ENCODE results near the gene SH3RF3. TPM values are rescaled to one million over a fixed set of nuclear protein-coding genes. Genes with fewer than 3 reads are reported as not detected.

SH3RF3 gene
- total RNA-seq, 2 donors from 2014 or later = 1.5 to 1.8 TPM

- Histone ChIP-seq H3K9me3 (ENCODE audit: control insufficient read depth, low read length) (no peaks in the 10 kb centered on the region), H3K4me1 (ENCODE audit: control insufficient read depth, insufficient read depth, low read length) (no peaks in the 10 kb centered on the region), H3K9ac (ENCODE audit: extremely low read depth, low read length, poor library complexity, severe bottlenecking) (no peak overlapping the region), H3K36me3 (ENCODE audit: control insufficient read depth, insufficient read depth, low read length) (no peaks in the 10 kb centered on the region), H3K27me3 (ENCODE audit: control insufficient read depth, insufficient read depth, low read length, poor library complexity, severe bottlenecking) (peaks cover 5% of the 10 kb centered on the region), H3K4me3 (ENCODE audit: low read length) (no peak overlapping the region), H3K27ac (ENCODE audit: low read depth, low read length) (no peak overlapping the region)
- H3K9me3 Mint-ChIP-seq = no peaks in the 10 kb centered on the region
- no peaks in the 10 kb centered on the region for H3K36me3 Mint-ChIP-seq (ENCODE audit: low read depth)
- H3K4me3 Mint-ChIP-seq = no peak overlapping the region
- DNase-seq = no peak
- peaks cover 5% of the 10 kb centered on the region for H3K4me1 Mint-ChIP-seq
- WGBS, 2 experiments (ENCODE audit: insufficient coverage in 1 of 2, insufficient read length in 1 of 2) = 95 to 100% methylated on average over 9 of the region's 9 CpGs
- TF ChIP-seq CTCF (conservative IDR thresholded peaks at IDR 0.05) = no peak
- peaks cover 3% of the 10 kb centered on the region for H3K27me3 Mint-ChIP-seq (ENCODE audit: insufficient read depth)
- no peak overlapping the region for H3K27ac Mint-ChIP-seq
These were observed 352.2 kb downstream of the SH3RF3 start for GRCh38 chr2:109481196-109481555.

GRCh38 chr2:109481599-109481998 is 352.6 kb downstream of the SH3RF3 start:
- Histone ChIP-seq H3K9me3 (ENCODE audit: control insufficient read depth, low read length) (no peaks in the 10 kb centered on the region), H3K36me3 (ENCODE audit: control insufficient read depth, insufficient read depth, low read length) (no peaks in the 10 kb centered on the region), H3K9ac (ENCODE audit: extremely low read depth, low read length, poor library complexity, severe bottlenecking) (no peak overlapping the region), H3K4me1 (ENCODE audit: control insufficient read depth, insufficient read depth, low read length) (no peaks in the 10 kb centered on the region), H3K27me3 (ENCODE audit: control insufficient read depth, insufficient read depth, low read length, poor library complexity, severe bottlenecking) (peaks cover 5% of the 10 kb centered on the region), H3K4me3 (ENCODE audit: low read length) (no peak overlapping the region), H3K27ac (ENCODE audit: low read depth, low read length) (no peak overlapping the region)
- no peak for DNase-seq
- no peak for TF ChIP-seq CTCF (conservative IDR thresholded peaks at IDR 0.05)
- H3K27me3 Mint-ChIP-seq (ENCODE audit: insufficient read depth) = peaks cover 3% of the 10 kb centered on the region
- H3K4me1 Mint-ChIP-seq = peaks cover 5% of the 10 kb centered on the region
- no peaks in the 10 kb centered on the region for H3K9me3 Mint-ChIP-seq
- H3K36me3 Mint-ChIP-seq (ENCODE audit: low read depth) = no peaks in the 10 kb centered on the region
- 91% methylated on average over 9 of the region's 9 CpGs for WGBS, 2 experiments (ENCODE audit: insufficient coverage in 1 of 2, insufficient read length in 1 of 2)
- H3K27ac Mint-ChIP-seq = no peak overlapping the region
- H3K4me3 Mint-ChIP-seq = no peak overlapping the region

GRCh38 chr2:109482361-109482861 is 353.4 kb downstream of the SH3RF3 start:
- Mint-ChIP-seq H3K36me3 (ENCODE audit: low read depth) (no peaks in the 10 kb centered on the region), H3K27ac (no peak overlapping the region), H3K27me3 (ENCODE audit: insufficient read depth) (peaks cover 3% of the 10 kb centered on the region), H3K9me3 (no peaks in the 10 kb centered on the region), H3K4me3 (no peak overlapping the region), H3K4me1 (peaks cover 5% of the 10 kb centered on the region)
- H3K27ac ChIP-seq (ENCODE audit: low read depth, low read length) = no peak overlapping the region
- H3K4me1 ChIP-seq (ENCODE audit: control insufficient read depth, insufficient read depth, low read length) = no peaks in the 10 kb centered on the region
- 84 to 87% methylated on average over 14 to 15 of the region's 15 CpGs for WGBS, 2 experiments (ENCODE audit: insufficient coverage in 1 of 2, insufficient read length in 1 of 2)
- DNase-seq = no peak
- no peak overlapping the region for H3K9ac ChIP-seq (ENCODE audit: extremely low read depth, low read length, poor library complexity, severe bottlenecking)
- H3K4me3 ChIP-seq (ENCODE audit: low read length) = no peak overlapping the region
- peaks cover 9% of the 10 kb centered on the region for H3K27me3 ChIP-seq (ENCODE audit: control insufficient read depth, insufficient read depth, low read length, poor library complexity, severe bottlenecking)
- no peaks in the 10 kb centered on the region for H3K9me3 ChIP-seq (ENCODE audit: control insufficient read depth, low read length)
- H3K36me3 ChIP-seq (ENCODE audit: control insufficient read depth, insufficient read depth, low read length) = no peaks in the 10 kb centered on the region
- no peak for TF ChIP-seq CTCF (conservative IDR thresholded peaks at IDR 0.05)
